ENCODE measurements around the gene C2CD3. TPM values are rescaled to one million over a fixed set of nuclear protein-coding genes. Genes with fewer than 3 reads are reported as not detected.

The C2CD3 gene
- total RNA-seq, 4 donors from 2014 or later: 11.4 to 30.1 (median 25.3) TPM

Small RNA genes within 50 kb of the gene (small RNA-seq; reads per million reads assigned to genes)
- 0 reads per million in 4 donors for gene AP002392.1

Other genes with a start within 250 kb of the C2CD3 start
- not detected for gene DNAJB13, start 220.0 kb downstream of the C2CD3 start, total RNA-seq
- 10 to 100 TPM in 3 of 4 donors, 1 to 10 TPM in 1; 5.8 to 37.2 (median 33.2) TPM for gene UCP2, start 188.2 kb downstream of the C2CD3 start, total RNA-seq
- 1 to 10 TPM in 3 of 4 donors, under 1 TPM in 1; 0.64 to 2.5 (median 1.6) TPM for gene UCP3, start 161.9 kb downstream of the C2CD3 start, total RNA-seq
- gene PPME1, start 287 bp upstream of the C2CD3 start, total RNA-seq: 10 to 100 TPM; 27.1 to 45.3 (median 32.0) TPM
- gene P4HA3, start 140.6 kb upstream of the C2CD3 start, total RNA-seq: 1 to 10 TPM in 1 of 4 donors, under 1 TPM in 2, not detected in 1; 0.69 to 2.9 (median 0.94) TPM
- gene PGM2L1, start 227.4 kb upstream of the C2CD3 start, total RNA-seq: 1 to 10 TPM; 1.2 to 7.8 (median 4.9) TPM

Data from gastroesophageal sphincter (tissue), 4 donors.